Left cardiac atrium (tissue), 4 donors: ENCODE measurements around the gene ADIPOQ. TPM values are rescaled to one million over a fixed set of nuclear protein-coding genes. Genes with fewer than 3 reads are reported as not detected.
"Not testable (repeated sequence)": the region's sequence is repeated elsewhere in the genome, so short reads cannot be mapped to it uniquely, and the experiment has no call there.

ENCODE experiments used
- ATAC-seq, 2 donors: fragments of 200-7000 bp; cut with Tn5 transposase; one replicate each; pipeline ENCODE4 v1.9.1; 2020; ENCODE audit warnings: mild to moderate bottlenecking in 2 of 2, moderate library complexity in 2 of 2
- DNase-seq: peaks from one replicate; pipeline ENCODE4 v3.0.0-alpha.2; 2020
- intact Hi-C, 2 donors: fragments of 100-400 bp; cut with DNase I; formaldehyde crosslinking; loops; one replicate each; pipeline versions ENCODE4 v1.14.1 to v1.15.1; 2022 to 2023
- total RNA-seq, 2 donors: library from RNA; stranded (reverse); fragmentation: NEBNext Ultra II Directional; extraction: Animal tissue kit (Norgen Biotek cat#: 25700); gene quantifications; one replicate each; pipeline ENCODE4 v1.2.1, GENCODE V29; 2021
- donor health status: DM: no; HTN: yes; CAD: no.
- donor health status: DM: no; HTN: yes; CAD: no; lungs with severe emphysema.
- donor health status: DM: yes; HTN: yes; CAD: no.
- donor health status: Dilated cardiomyopathy.

ADIPOQ gene
- total RNA-seq, 2 donors from 2014 or later, result 125 to 192 TPM

- ATAC-seq, result no peak
- intact Hi-C loops, result loop anchor here (10.0 kb wide), 3 partner anchors 70 to 310 kb away; no protein-coding TSS in a partner anchor
These were observed 12.4 kb downstream of the ADIPOQ start for GRCh38 chr3:186854954-186855353.

GRCh38 chr3:186857743-186858142 lies 15.2 kb downstream of the ADIPOQ start:
- DNase-seq (no peak), ATAC-seq (no peak)
- intact Hi-C loops, result loop anchor here (10.0 kb wide), 3 partner anchors 67 to 307 kb away; no protein-coding TSS in a partner anchor

More at GRCh38 chr3:186854954-186855353, 12.4 kb downstream of the ADIPOQ start:
- DNase-seq, result no peak

GRCh38 chr3:186865215-186865853 lies 22.8 kb downstream of the ADIPOQ start:
- DNase-seq, ATAC-seq, intact Hi-C loops: not testable (repeated sequence)

GRCh38 chr3:186866095-186866494 lies 23.6 kb downstream of the ADIPOQ start:
- intact Hi-C loops, DNase-seq, ATAC-seq: not testable (repeated sequence)

- intact Hi-C loops, result no loop called here
- peak; percentile 34 to 52 for ATAC-seq
These were observed 27.0 kb downstream of the ADIPOQ start for GRCh38 chr3:186869253-186870100.

GRCh38 chr3:186870421-186871201 lies 28.1 kb downstream of the ADIPOQ start:
- no peak for DNase-seq
- ATAC-seq, result peak in 1 of 2 donors; percentile 49
- intact Hi-C loops, result no loop called here

More at GRCh38 chr3:186869253-186870100, 27.0 kb downstream of the ADIPOQ start:
- no peak for DNase-seq

- intact Hi-C loops, result no loop called here
- peak; percentile 63 to 76 for ATAC-seq
- DNase-seq, result no peak
These were observed 29.0 kb downstream of the ADIPOQ start for GRCh38 chr3:186871403-186871924.

GRCh38 chr3:186873796-186874195 lies 31.3 kb downstream of the ADIPOQ start:
- intact Hi-C loops, ATAC-seq, DNase-seq: not testable (repeated sequence)

- intact Hi-C loops, DNase-seq, ATAC-seq: not testable (repeated sequence)
These were observed 31.7 kb downstream of the ADIPOQ start for GRCh38 chr3:186874216-186874615.

GRCh38 chr3:186874841-186875240 lies 32.3 kb downstream of the ADIPOQ start:
- DNase-seq, intact Hi-C loops, ATAC-seq: not testable (repeated sequence)

- intact Hi-C loops, result no loop called here
- ATAC-seq (no peak), DNase-seq (no peak)
These were observed 33.2 kb downstream of the ADIPOQ start for GRCh38 chr3:186875708-186876107.

GRCh38 chr3:186879781-186880180 lies 37.3 kb downstream of the ADIPOQ start:
- intact Hi-C loops, result no loop called here
- ATAC-seq (no peak), DNase-seq (no peak)

GRCh38 chr3:186880406-186880805 lies 37.9 kb downstream of the ADIPOQ start:
- intact Hi-C loops, result no loop called here
- ATAC-seq (no peak), DNase-seq (no peak)

GRCh38 chr3:186882150-186882524 lies 39.6 kb downstream of the ADIPOQ start:
- DNase-seq, result no peak
- no peak for ATAC-seq
- intact Hi-C loops, result no loop called here

GRCh38 chr3:186882881-186883685 lies 40.6 kb downstream of the ADIPOQ start:
- DNase-seq (no peak), ATAC-seq (peak in 1 of 2 donors; percentile 75)
- intact Hi-C loops, result no loop called here

- DNase-seq (no peak), ATAC-seq (no peak)
- intact Hi-C loops, result no loop called here
These were observed 41.2 kb downstream of the ADIPOQ start for GRCh38 chr3:186883686-186884058.

- intact Hi-C loops, ATAC-seq, DNase-seq: not testable (repeated sequence)
These were observed 42.4 kb downstream of the ADIPOQ start for GRCh38 chr3:186884868-186885267.
